ENCODE measurements around the gene PPP1R13B.

Gene PPP1R13B

DNA sequence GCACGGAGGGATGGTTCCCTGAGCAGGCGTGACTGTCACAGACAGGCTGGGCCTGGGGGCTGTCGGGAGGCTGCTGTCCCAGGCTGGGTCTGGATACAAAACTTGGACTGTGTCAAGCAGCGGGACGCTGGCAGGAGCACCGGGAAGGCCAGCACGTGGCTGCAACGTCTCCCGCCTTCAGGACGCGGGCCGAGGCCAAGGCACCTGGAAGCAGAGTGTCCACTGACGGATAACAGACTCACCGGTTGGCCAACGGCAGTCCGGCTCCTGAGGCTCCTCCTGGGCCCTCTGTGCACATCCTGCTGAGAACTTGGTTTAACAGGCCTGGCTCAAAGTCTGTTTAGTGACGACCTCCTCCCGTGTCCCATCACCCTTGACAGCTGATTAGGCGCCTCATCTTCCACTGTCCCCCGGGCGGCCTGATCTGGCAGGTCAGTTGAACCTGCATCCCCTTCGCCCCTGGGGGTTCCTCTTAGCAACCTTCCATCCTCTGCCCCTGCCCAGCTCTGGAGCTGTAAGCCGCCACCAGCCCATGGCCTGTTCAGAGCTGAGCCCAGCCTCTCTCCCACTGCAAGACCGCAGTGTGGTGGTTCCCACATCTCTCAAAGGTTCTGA lies 134.6 kb downstream of the PPP1R13B start:
- TF ChIP-seq, protein P1, sequence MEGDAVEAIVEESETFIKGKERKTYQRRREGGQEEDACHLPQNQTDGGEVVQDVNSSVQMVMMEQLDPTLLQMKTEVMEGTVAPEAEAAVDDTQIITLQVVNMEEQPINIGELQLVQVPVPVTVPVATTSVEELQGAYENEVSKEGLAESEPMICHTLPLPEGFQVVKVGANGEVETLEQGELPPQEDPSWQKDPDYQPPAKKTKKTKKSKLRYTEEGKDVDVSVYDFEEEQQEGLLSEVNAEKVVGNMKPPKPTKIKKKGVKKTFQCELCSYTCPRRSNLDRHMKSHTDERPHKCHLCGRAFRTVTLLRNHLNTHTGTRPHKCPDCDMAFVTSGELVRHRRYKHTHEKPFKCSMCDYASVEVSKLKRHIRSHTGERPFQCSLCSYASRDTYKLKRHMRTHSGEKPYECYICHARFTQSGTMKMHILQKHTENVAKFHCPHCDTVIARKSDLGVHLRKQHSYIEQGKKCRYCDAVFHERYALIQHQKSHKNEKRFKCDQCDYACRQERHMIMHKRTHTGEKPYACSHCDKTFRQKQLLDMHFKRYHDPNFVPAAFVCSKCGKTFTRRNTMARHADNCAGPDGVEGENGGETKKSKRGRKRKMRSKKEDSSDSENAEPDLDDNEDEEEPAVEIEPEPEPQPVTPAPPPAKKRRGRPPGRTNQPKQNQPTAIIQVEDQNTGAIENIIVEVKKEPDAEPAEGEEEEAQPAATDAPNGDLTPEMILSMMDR (IDR thresholded peaks at IDR 0.05; ENCODE audit: control insufficient read depth, extremely low read depth, insufficient read depth): no peak
- H3K4me3 ChIP-seq (ENCODE audit: low read depth, low read length): no peak overlapping the region

DNA sequence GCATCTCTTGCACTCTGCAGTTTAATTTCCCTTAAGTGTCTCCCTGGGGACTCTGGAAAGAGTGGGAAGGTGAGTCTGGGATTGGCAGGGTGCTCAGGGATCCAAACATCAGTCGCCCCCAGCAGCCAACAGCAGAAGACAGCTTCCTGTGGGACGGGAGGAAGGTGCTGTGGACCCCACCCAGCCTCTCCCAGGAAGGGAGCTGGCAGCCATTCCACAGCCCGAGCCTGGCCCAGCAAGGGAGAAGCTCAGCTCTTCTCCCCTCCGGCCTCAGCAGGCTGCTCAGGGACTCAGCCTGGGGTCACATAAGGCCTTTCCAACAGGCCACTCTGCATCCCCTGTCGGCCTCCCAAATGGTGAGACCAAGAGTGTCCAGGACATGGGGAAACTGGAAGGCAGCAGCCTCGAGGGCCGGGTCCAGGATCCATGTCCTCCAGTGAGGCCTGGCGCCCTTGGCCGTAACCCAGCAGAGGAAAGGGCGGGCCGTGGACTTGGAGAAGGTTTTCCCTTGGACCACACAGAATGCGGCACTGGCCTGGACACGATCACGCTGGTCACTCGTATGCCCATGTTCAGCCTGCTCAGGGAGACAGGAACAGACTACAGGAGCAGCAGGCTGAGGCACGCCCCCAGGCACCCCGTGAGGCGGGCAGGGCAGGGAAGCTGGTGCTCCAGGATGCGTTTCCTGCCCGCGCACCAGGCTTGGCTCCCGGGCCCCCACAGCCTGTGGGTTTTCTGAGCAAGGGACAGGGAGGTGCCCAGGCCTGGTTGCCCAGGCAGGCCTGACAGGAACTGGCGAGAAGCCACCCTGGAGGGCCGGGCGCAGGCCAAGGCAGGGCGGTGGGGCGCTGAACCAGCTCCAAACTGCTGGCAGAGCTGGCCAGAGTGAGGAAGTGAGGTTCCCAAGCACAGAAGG lies 135.6 kb downstream of the PPP1R13B start:
- TF ChIP-seq, protein P1 (IDR thresholded peaks at IDR 0.05; ENCODE audit: control insufficient read depth, extremely low read depth, insufficient read depth): no peak
- no peak overlapping the region for H3K4me3 ChIP-seq (ENCODE audit: low read depth, low read length)
- no peak for DNase-seq (ENCODE audit: low read depth)

More for the DNA sequence above, 134.6 kb downstream of the PPP1R13B start:
- no peak for DNase-seq (ENCODE audit: low read depth)

DNA sequence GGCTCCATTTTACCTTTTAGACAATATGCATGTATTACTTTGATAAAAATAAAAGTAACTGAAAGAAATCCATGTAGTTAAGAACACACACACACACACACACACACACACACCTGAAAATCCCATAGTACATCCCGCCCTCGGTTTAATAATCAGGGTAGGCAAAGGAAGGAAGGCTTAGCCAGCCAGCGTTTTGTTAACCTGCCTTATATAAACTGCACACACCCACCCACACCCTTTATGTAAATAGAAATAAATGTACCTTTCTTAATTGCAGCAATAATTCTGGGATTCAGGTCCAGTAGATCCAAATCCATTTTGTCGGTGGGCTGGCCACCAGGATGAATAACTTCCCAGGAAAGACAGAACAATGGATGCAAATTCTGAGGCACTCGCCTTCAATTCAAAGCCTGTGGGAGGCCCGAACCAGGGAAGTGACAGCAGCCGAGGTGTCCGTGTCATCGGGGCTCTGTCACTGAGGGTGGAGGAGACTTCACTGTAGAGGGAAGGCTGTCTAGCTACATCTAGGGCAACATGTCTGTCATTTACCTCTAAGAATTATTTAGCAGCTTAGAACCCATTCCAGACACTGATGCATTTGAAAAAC lies 136.5 kb downstream of the PPP1R13B start:
- TF ChIP-seq, protein P1 (IDR thresholded peaks at IDR 0.05; ENCODE audit: control insufficient read depth, extremely low read depth, insufficient read depth): no peak
- no peak for DNase-seq (ENCODE audit: low read depth)
- H3K4me3 ChIP-seq (ENCODE audit: low read depth, low read length): no peak overlapping the region

DNA sequence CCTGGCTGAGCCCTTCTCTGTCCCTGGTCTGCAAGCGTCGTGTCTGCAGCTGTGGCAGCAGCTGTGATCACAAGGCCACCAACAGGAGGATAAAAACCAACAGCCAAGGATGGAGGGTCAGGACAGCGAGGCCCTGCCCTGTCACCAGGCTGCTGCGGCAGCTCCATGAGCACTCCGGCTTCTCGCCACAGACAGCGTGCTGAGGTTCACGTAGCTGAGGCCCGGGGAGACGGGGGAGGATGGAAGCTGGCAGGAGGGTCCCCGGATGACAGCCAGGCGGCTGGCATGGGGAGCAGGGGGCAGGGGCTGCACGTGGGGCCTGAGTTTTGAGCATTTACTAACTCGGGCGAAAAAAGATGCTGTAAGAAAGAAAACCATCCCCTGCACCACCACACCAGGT lies 137.6 kb downstream of the PPP1R13B start:
- TF ChIP-seq, protein P1 (IDR thresholded peaks at IDR 0.05; ENCODE audit: control insufficient read depth, extremely low read depth, insufficient read depth): no peak
- H3K4me3 ChIP-seq (ENCODE audit: low read depth, low read length): no peak overlapping the region
- DNase-seq (ENCODE audit: low read depth): no peak

DNA sequence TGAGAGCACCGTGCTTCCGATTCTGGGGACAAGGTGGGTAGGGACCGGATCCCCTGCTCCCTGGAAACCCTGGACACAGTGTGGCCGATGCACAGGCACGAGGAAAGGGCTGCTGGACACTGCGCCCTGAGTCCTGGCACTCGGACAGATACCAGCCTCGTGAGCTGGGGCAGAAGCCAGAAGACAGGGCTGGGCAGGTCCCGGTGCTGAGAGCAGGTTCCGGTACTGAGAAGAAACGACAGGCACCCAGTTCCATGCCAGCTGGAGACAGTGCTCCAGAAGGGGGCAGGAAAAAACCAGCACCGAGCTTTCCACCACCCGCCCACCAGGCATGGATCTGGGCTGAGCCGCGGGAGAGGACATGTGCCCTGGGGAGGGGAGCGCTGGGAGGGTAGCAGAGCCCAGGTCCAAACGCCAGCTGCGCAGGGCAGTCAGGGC lies 138.6 kb downstream of the PPP1R13B start:
- TF ChIP-seq, protein P1 (IDR thresholded peaks at IDR 0.05; ENCODE audit: control insufficient read depth, extremely low read depth, insufficient read depth): 0 out of 2 replicates have a peak, but pooled peaks have one; percentile 11
- no peak overlapping the region for H3K4me3 ChIP-seq (ENCODE audit: low read depth, low read length)
- DNase-seq (ENCODE audit: low read depth): peak; percentile 60

DNA sequence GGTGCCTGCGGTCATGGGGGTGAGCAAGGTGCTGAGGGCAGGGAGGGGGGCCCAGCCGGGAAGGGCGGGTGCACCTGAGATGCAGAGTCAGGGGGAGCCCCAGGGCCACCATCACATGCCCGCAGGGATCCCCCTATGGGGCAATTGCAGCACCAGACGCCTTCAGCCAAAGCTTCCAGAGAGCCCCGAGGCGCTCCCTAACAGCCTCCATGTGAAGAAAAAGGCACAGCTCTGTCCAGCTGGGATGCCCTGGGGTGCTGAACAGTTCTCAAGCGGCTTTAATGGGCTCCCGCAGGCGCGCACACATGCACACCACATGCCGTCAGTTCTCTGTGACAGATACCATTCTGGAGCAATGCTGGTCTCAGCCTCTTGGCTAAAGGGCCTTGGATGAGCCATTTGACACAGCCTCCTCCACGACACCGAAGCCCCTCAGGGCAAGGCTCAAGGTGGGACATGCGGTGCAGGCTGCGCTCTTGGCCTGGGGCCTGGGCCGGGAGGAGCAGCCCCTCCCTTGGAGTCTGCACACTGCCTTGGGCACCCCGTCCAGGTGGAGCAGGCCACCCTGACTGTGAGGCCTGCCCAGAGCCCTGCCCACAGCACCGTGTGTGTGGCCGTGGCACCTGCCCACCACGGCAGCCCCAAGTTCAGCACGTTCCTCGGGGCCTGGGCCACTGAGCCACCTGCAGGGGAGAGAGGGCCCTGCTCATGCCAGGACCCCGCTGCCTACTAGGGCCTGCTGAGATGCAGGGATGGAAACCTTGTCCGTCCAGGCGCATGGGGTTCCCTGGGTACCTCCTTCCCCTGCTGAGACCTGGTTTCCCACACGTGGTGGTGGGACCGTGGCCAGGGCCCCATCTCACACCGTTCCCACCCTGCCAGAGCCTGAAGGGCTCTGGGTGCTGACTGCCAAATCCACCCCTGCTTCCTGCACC lies 139.8 kb downstream of the PPP1R13B start:
- TF ChIP-seq, protein P1 (IDR thresholded peaks at IDR 0.05; ENCODE audit: control insufficient read depth, extremely low read depth, insufficient read depth): no peak
- no peak overlapping the region for H3K4me3 ChIP-seq (ENCODE audit: low read depth, low read length)
- DNase-seq (ENCODE audit: low read depth): no peak

Measured in LNCaP clone FGC (cell line).